GM19238 (cell line): ENCODE results near the gene LCP1.

Experiments
- DNase-seq: peaks from one replicate; pipeline ENCODE4 v3.0.0; 2011; ENCODE audit warnings: low spot score; ENCODE audit not compliant: insufficient read length

Gene LCP1

DNA sequence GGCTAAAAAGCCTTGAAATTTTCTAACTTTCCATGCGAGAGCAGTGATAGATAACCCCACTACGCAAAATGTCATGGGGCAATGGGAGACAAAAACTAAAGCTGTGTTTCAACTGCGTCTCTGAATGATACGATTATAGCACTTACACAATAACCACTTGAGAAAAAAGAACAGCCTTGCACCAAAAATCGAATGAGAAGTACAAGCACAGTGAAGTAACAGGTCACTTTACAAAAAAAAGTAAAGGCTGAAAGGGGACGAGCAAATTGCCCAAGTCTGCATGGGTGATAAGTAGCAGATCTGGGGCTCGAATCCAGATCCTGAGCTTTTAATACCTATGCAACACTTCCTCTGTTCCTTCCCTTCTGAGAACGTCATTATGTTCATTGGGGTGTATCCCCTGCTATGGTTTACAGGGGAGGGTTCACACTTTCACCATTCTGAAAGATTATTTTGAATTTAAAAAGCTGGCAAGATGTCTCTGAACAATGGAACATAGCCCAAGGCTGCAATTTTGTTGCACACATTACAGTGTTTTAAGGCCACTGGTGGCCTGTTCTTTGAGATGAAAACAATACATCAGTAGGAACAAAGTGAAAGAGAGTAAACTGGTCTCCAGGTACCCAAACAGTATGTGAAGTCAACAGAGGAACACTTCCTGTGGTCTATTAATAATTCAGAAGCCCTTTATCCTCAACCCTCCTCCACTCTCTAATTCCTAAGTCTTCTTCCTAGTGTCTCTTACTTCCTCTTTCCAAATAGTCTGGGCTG is 80.3 kb downstream of the LCP1 start:
- DNase-seq = no peak

DNA sequence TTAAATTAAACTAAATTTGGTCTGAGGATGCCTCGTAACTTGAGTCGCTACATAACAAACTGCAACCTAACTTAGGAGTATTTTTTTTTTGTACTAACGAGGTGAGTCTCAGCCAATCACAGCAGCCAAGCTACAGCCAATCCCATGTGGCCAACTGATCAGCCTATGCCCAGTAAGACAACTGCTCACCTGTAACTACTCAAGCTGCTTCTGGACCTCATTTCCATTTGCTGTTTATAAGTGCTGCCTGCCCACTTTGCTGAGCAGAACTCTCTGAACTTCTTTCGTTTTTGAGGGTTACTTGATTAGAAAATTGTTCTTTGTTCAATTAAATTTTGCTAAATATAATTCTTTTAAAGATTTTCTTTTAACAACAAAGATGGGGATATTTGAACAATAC is 81.0 kb downstream of the LCP1 start:
- no peak for DNase-seq

DNA sequence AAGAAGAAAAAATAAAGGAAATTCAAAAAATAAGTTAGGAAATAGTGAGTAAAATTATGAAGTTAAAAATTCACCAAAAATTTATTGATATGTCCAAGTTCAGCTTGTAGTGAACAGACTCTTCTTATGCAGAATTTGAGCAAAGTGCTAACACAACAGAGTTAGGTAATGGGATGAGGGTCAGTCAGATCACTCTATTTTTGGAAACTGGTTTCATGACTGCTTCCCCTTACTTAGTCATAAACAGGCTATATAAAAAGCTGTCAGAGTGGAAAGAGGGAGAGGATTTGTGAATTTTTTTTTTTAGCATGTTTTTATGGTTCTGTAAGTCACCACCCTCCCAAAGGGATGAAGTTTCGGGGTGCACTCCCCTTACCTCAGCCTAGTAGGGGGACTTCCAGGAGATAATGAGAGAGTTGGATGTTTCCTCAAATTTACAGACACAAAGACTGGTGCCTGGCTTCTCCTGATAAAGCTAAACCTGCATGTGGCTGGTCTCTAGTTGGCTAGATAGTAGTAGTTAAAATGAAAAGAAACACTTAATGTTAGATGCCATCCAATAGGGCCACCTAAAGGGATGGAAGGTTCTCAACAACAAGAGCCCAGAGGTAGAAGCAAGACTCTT is 81.7 kb downstream of the LCP1 start:
- DNase-seq = no peak

DNA sequence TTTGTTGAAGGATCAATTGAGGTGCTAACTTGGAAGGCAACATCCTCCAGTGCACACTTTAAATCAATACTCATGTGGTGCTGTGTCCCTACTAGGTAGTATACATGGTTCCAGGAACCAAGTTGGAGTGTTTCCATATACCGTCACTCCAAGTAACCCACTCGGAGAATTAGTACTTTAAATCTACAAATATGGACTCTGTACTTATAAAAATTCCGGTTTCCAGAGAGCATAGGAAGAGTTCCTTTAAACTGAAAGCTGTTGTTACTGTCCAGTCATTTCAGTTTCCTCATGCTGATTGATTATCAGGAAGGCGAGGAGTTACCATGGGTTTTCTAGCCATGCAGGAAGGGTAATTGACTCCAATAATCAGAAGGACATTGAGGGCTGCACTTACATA is 84.3 kb downstream of the LCP1 start:
- no peak for DNase-seq

DNA sequence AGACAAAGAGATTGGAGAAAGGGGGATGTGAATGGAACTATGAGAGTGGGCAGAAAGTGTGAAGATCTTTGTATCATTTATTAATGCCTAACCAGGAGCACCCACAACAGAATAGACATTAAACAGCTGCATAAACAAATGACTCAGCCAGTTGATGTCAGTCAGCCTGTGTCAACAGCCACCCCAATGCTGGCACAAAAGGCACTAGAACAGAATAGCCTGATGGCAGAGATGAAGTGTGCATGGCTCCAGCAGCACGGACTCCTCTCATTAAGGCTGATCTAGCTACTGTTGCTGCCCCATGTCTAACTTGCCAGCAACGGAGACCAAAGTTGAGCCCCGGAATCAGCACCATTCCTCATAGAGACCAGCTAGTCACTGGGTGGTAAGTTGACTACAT is 85.0 kb downstream of the LCP1 start:
- DNase-seq = no peak

DNA sequence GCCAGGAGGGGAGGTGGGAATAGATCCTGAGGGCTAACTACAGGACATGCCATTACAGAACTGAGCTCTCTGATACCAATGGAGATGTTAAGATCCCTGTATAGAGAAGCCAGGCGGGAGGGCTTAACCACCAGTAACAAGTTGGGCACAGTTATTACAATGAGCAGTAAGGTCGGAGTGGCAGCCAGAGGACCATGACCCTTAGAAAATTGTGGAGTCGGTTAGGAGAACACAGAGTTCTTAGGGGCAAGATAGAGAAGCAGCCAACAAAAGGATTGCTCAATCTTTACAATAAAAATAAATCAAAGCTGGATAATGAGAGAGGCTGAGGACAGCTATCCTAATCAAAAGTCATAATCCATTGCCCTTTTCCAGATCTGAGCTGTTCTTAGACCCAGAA is 87.5 kb downstream of the LCP1 start:
- DNase-seq = no peak

DNA sequence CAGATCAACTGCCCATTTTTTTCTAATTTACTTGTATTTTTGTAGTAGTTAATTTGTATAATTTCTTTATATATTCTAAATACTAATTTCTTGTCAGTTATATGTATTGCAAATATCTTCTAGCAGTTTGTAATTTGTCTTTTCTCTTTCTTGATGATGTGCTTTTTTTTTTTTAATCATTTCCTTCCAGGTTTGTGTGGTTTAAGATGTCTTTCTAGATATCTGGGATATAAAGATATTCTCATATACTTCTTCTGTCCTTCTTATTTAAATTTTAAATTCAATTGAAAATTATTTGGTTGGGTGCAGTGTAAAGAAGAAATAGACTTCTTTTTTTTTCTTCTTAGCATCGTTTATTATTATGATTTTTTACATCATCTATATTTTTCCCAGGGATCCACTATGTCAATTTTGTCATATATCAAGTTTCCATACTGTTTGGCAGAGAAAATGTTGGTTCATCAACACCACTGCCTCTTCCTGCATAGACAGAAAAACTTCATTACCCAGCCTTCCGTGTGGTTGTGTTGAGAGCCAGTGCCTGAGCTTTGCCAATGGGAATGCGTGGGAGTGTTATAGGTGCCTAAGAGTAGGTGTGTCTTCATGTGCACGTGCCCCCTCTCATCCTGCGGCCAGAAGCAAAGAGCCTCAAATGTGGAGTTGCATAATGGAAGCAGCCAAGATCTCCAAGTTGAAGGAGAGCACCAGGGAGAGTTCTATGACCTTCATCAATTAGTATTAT is 93.0 kb downstream of the LCP1 start:
- no peak for DNase-seq

DNA sequence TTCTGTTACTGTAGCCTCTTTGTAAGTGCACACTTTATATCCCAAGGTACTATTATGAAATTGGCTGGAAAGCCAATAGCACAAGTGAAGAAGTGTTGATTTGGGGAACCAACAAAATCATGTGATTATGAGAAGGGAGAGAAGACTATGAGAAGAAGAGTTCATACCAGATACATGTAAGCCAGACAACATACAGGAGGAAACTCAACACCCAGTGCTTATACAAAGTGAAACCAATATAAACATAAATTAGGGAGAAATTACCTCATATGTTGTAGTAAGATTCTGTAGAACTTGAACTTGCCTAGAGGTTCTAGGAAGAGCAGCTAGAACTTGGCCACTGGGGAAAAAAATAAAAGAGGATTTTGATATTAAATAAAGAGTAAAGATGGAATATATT is 94.5 kb downstream of the LCP1 start:
- no peak for DNase-seq

DNA sequence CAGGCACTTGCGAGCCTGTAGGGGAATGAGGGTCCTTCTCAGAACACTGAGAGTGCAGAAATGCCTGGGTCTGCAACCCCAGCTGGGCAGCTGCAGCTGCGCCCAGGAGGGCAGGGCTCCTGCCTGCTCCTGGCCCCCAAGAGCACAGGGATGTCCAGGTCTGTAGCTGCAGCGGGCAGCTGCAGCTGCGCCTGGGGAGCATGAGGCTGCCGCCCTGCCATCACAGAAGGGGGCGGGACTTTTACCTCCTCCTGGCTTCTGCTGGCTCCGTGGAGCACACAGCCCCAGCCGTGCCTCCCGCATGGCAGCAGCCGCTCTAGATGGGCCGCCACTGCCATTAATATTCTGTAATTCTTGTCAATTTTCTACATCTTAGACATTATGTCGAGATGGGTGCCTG is 95.0 kb downstream of the LCP1 start:
- DNase-seq = no peak

DNA sequence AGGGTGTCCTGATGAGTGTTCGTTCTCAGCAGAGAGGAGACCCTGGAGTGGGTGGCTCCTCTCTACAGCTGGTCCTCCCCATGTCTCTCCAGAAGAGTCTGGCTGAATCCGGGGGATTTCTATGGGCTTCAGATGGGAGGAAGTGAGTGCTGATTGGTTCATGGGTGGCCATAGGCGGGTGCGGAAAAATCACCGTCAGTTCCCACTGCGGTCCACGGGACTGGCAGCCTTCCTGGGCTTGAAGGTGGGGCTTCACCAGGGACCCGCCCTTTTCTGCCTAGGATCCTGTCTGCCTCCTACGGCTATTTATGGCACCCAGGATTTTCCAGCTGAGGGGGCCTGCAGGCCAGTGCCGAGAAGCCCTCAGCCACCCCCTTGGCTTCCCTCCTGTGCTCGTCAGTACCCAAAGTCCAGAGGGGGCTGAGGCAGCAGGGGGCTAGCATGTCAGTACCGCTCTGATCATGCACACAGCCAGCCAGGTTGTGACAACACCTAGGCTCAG is 95.5 kb downstream of the LCP1 start:
- DNase-seq = no peak

DNA sequence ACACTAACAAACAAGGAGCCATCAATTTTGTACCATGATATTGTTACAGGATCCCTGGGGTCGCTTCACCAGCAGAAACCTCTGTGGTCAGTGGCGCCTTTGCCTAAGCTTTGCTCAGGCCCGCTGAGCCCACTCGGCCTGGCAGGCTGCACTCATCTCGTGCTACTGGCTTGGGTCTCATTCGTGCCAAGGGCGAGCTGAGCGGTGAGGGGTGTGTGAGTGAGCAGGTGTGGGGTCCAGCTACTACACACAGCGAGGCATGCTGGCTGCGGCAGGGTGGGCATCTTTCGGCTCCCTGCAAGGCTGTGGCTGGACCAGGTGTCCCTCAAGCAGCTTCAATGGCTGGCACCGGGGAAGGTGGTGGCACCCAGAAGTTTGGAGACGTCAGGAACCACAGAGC is 96.2 kb downstream of the LCP1 start:
- DNase-seq = no peak

DNA sequence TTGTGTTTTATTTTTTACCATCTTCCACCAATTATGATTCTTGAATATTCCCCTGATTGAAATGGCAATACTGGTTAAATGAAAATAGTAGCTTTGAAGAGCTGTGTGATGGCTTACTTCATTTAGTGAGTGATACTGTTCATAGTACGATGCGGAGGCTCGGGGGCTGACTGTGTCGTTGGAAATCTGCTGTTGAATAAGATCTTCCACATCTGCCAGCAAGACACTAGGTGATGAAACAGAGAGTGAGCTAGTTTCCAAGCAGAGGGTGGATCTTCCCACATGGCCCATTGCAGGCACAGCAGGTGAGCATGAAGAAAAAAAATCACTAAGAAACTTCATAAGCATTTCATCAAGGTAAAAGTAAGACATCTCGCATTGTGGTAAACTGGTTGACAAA is 99.7 kb downstream of the LCP1 start:
- DNase-seq = no peak

DNA sequence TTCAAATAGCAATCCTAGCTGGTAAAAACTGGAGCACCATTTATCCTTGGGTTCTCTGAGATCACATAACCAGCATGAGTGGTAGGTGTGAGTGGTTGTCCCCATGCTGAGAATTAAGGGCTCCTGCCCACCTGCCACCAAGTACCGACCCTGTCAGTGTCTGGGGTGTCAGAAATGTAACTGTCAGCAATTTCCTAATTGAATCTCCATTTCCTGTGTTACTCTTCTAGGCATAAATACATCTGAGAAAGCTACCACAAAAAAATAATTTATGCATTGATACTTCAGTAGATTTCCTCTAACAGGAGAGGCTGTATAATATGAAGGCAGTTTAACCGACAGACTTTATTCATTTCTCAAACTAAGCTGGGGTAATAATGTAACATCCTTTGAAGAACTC is 102.2 kb downstream of the LCP1 start:
- no peak for DNase-seq

DNA sequence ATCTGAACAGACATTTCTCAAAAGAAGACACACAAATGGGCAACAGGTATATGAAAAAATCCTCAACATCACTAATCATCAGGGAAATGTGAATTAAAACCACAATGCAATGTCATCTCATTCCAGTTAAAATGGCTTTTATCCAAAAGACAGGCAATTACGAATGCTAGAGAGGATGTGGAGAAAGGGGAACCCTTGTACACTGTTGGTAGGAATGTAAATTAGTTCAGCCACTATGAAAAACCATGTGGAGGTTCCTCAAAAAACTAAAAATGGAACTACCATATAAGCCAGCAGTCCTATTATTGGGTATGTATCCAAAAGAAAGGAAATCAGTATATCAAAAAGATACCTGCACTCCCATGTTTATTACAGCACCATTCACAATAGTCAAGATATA is 104.7 kb downstream of the LCP1 start:
- DNase-seq = no peak

DNA sequence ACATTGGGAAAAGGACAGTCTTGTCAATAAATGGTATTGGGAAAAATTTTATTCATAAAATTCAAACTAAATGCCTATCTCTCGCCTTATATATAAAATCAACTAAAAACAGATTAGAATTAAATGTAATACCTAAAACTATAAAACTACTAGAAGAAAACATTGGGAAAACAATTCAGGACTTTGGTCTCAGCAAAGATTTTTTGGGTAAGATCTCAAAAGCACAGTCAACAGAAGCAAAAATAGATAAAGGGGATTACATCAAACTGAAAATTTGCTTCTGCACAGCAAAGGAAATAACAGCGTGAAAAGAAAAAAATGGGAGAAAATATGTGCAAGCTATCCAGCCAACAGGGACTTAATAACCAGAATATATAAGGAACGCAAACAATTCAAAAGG is 105.2 kb downstream of the LCP1 start:
- DNase-seq = no peak
